HG03097 (cell line): Measurements from ENCODE around the gene METTL18.
"Not testable (repeated sequence)": the region's sequence is repeated elsewhere in the genome, so short reads cannot be mapped to it uniquely, and the experiment has no call there.

ENCODE experiments used
- ATAC-seq: cut with Tn5 transposase; IDR thresholded peaks from one replicate; pipeline ENCODE4 v1.9.1; 2021; ENCODE audit not compliant: unreplicated experiment, low FRiP score

METTL18 gene

GRCh38 chr1:169794530-169795416 is at the start of gene METTL18:
Gene METTL18, minus strand, starts transcription at chr1:169794907. Its CDS starts 1,212 bp downstream, at chr1:169793695.
- peak; percentile 94 for ATAC-seq

GRCh38 chr1:169838942-169839341 is 44.2 kb upstream of the METTL18 start:
- ATAC-seq, result no peak

GRCh38 chr1:169836198-169836597 is 41.5 kb upstream of the METTL18 start:
- ATAC-seq, result no peak

GRCh38 chr1:169835647-169836046 is 40.9 kb upstream of the METTL18 start:
- no peak for ATAC-seq

- no peak for ATAC-seq
Measured at GRCh38 chr1:169834869-169835268, 40.2 kb upstream of the METTL18 start.

- ATAC-seq, result no peak
Measured at GRCh38 chr1:169833179-169833901, 38.6 kb upstream of the METTL18 start.

- no peak for ATAC-seq
Measured at GRCh38 chr1:169829671-169830070, 35.0 kb upstream of the METTL18 start.

GRCh38 chr1:169824153-169824552 is 29.4 kb upstream of the METTL18 start:
- ATAC-seq, result no peak

- ATAC-seq, result no peak
Measured at GRCh38 chr1:169821500-169821899, 26.8 kb upstream of the METTL18 start.

- no peak for ATAC-seq
Measured at GRCh38 chr1:169816617-169817016, 21.9 kb upstream of the METTL18 start.

DNA sequence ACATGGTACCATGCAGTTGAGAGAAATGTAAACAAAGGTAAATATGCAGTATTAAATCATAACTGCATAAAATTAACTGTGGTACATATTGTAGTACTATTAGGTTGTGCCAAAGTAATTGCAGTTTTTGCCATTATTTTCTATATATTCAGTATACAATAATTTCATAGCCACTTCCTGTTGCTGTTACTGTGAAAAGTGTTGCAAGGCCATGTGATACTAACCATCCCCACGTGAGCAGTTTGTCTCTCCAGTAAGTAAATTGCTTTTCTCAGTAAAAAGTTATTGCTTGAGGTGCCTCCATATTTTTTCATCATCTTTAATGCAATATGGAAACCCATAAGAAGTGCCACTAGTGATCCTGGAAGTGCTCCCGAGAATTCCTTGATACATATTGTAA is 19.6 kb upstream of the METTL18 start:
- ATAC-seq, result no peak

GRCh38 chr1:169812131-169812530 is 17.4 kb upstream of the METTL18 start:
- ATAC-seq, result no peak

DNA sequence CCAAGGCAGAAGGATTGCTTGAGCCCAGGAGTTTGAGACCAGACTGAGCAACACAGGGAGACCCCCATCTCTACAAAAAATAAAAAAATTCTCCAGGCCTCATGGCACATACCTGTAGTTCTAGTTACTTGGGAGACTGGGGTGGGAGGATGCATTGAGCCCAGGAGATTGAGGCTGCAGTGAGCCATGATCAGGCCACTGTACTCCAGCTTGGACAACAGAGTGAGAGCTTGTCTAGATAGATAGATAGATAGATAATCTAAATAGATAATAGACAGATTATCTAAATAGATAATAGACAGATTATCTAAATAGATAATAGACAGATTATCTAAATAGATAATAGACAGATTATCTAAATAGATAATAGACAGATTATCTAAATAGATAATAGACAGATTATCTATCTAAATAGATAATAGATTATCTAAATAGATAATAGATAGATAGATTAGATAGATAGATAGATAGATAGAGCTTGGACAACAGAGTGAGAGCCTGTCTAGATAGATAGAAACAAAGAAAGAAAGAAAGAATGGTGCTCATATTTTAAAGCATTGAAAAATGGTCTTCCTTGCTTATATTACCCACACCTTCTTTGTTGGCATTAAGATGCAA is 16.8 kb upstream of the METTL18 start:
- not testable (repeated sequence) for ATAC-seq

- ATAC-seq, result no peak
Measured at GRCh38 chr1:169809370-169810095, 14.8 kb upstream of the METTL18 start.

DNA sequence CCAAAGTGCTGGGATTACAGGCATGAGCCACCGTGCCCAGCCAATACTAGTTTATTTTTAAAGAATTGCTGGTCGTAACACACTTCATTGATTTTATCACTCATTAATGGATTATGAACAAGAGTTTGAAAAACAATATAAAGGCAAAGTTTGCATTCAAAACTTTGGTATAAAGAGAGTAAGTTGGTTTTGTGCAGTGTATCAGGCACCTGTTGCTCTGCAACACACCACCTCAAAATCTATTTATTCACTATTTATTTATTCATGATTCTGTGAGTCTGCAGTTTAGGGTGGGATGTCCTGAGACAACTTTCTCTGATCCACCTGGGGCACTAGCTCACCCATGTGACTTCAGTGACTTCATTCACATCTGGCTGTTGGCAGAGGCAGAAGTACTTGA is 10.2 kb upstream of the METTL18 start:
- no peak for ATAC-seq

GRCh38 chr1:169802888-169803287 is 8.2 kb upstream of the METTL18 start:
- no peak for ATAC-seq

- no peak for ATAC-seq
Measured at GRCh38 chr1:169797281-169797680, 2.6 kb upstream of the METTL18 start.

GRCh38 chr1:169796274-169796810 is 1.6 kb upstream of the METTL18 start:
- ATAC-seq, result no peak

DNA sequence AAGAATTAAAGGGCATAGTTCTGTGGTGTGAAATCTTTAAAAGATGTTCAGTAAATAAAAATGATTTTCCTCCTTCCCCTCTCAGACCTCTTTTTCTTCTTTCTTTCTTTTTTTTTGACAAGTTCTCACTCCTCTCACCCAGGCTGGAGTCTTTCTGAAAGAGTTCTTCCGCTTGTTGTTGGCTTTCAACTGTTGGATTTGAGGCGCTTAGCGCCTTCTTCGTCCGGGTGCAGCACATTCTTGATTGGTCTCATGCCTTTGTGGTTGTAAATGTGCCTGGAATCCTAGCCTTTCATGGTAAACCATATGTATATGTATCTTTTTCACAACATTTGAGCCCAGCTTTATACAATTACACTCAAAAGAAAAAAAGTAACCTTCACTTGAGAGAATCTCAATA is 980 bp upstream of the METTL18 start:
- ATAC-seq, result no peak

- ATAC-seq, result no peak
Measured at GRCh38 chr1:169793730-169794129, 977 bp downstream of the METTL18 start.
